ENCODE measurements around the gene HLA-DRB5. TPM values are rescaled to one million over a fixed set of nuclear protein-coding genes. Genes with fewer than 3 reads are reported as not detected.

The HLA-DRB5 gene
- total RNA-seq, 1 experiment from 2014 or later: 16.1 TPM

DNA sequence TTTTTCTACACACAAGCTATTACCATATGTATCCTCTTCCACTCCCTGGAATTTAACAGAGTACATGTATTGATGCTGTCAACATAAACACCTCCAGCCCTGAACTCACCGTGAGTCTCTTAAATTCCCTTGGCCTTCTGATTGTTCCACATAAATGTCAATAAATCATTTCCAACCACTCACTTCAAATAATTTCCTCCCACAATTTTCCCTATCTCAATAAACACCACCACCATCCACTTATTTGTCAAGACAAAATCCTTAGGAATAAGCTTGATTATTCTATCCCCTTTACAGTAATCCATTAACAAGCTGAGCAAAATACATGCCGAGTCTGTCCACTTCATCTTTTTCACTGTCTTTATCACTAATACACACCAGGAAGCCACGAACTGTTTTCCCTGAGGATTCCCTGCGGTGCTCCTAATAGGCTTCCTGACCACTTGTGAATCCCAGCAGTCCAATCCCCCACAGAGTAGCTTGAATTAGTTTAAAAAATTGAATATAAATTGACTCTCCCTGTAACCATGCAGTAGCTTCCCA lies 40.3 kb upstream of the HLA-DRB5 start:
- no TSS peak for BruUV-seq (replicated peaks)
- CTCF ChIA-PET: interaction anchor here (1.5 kb wide), 1 partner anchor 89 kb away, joined by 3 read pairs; no protein-coding TSS in a partner anchor
- intact Hi-C loops (cut with micrococcal nuclease; ENCODE audit: unreplicated experiment): loop anchor here (5.0 to 10.0 kb wide), 2 partner anchors 43 to 86 kb away; no protein-coding TSS in a partner anchor
- H3K27me3 Mint-ChIP-seq (ENCODE audit: unreplicated experiment): peaks cover 21% of the 10 kb centered on the region
- H3K4me1 Mint-ChIP-seq (ENCODE audit: low read depth, unreplicated experiment): no peaks in the 10 kb centered on the region
- H3K9me3 Mint-ChIP-seq (ENCODE audit: low read depth, unreplicated experiment): no peaks in the 10 kb centered on the region
- no peak for TF ChIP-seq CTCF (IDR thresholded peaks at IDR 0.05; ENCODE audit: unreplicated experiment)
- DNase-seq: no peak
- H3K4me3 Mint-ChIP-seq (ENCODE audit: low read depth, unreplicated experiment): no peak overlapping the region
- no peak overlapping the region for H3K27ac Mint-ChIP-seq (ENCODE audit: unreplicated experiment)
- no peaks in the 10 kb centered on the region for H3K36me3 Mint-ChIP-seq (ENCODE audit: insufficient read depth, unreplicated experiment)

DNA sequence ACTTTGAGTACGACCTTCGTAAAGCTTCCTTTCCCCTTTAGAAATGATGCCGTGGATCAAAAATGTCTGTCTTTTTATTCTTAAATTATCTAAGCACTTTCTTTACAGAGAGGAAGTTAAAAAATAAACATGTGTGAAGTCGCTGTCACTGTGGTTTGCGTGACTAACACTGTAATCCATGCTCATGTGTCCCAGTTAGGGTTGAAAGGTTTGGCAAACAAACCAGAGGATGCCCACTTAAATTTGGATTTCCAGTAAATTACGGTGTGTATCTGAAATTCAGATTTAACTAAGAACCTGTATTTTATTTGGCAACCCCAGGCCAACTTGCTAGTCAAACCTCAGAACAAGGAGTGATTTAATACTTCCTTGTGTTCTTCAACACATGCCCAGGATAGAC lies 38.5 kb upstream of the HLA-DRB5 start:
- CTCF ChIA-PET: interaction anchor here (0.6 kb wide), 1 partner anchor 37 kb away, joined by 3 read pairs; no protein-coding TSS in a partner anchor
- no peaks in the 10 kb centered on the region for H3K4me1 Mint-ChIP-seq (ENCODE audit: low read depth, unreplicated experiment)
- H3K4me3 Mint-ChIP-seq (ENCODE audit: low read depth, unreplicated experiment): no peak overlapping the region
- peaks cover 21% of the 10 kb centered on the region for H3K27me3 Mint-ChIP-seq (ENCODE audit: unreplicated experiment)
- H3K36me3 Mint-ChIP-seq (ENCODE audit: insufficient read depth, unreplicated experiment): no peaks in the 10 kb centered on the region
- no peak overlapping the region for H3K27ac Mint-ChIP-seq (ENCODE audit: unreplicated experiment)
- BruUV-seq (replicated peaks): no TSS peak
- DNase-seq: no peak
- no peak for TF ChIP-seq CTCF (IDR thresholded peaks at IDR 0.05; ENCODE audit: unreplicated experiment)
- intact Hi-C loops (cut with micrococcal nuclease; ENCODE audit: unreplicated experiment): no loop called here
- no peaks in the 10 kb centered on the region for H3K9me3 Mint-ChIP-seq (ENCODE audit: low read depth, unreplicated experiment)

GRCh38 chr6:32566957-32567356 lies 36.9 kb upstream of the HLA-DRB5 start:
- H3K4me3 Mint-ChIP-seq (ENCODE audit: low read depth, unreplicated experiment): no peak overlapping the region
- no peak for DNase-seq
- BruUV-seq (replicated peaks): no TSS peak
- no peaks in the 10 kb centered on the region for H3K36me3 Mint-ChIP-seq (ENCODE audit: insufficient read depth, unreplicated experiment)
- TF ChIP-seq CTCF (IDR thresholded peaks at IDR 0.05; ENCODE audit: unreplicated experiment): no peak
- CTCF ChIA-PET: no interaction called here
- peaks cover 21% of the 10 kb centered on the region for H3K27me3 Mint-ChIP-seq (ENCODE audit: unreplicated experiment)
- H3K4me1 Mint-ChIP-seq (ENCODE audit: low read depth, unreplicated experiment): no peaks in the 10 kb centered on the region
- no peaks in the 10 kb centered on the region for H3K9me3 Mint-ChIP-seq (ENCODE audit: low read depth, unreplicated experiment)
- H3K27ac Mint-ChIP-seq (ENCODE audit: unreplicated experiment): no peak overlapping the region
- intact Hi-C loops (cut with micrococcal nuclease; ENCODE audit: unreplicated experiment): no loop called here

GRCh38 chr6:32565511-32565910 lies 35.4 kb upstream of the HLA-DRB5 start:
- intact Hi-C loops (cut with micrococcal nuclease; ENCODE audit: unreplicated experiment): no loop called here
- no peak for DNase-seq
- H3K9me3 Mint-ChIP-seq (ENCODE audit: low read depth, unreplicated experiment): no peaks in the 10 kb centered on the region
- TF ChIP-seq CTCF (IDR thresholded peaks at IDR 0.05; ENCODE audit: unreplicated experiment): no peak
- H3K4me3 Mint-ChIP-seq (ENCODE audit: low read depth, unreplicated experiment): no peak overlapping the region
- no TSS peak for BruUV-seq (replicated peaks)
- peaks cover 11% of the 10 kb centered on the region for H3K27me3 Mint-ChIP-seq (ENCODE audit: unreplicated experiment)
- H3K4me1 Mint-ChIP-seq (ENCODE audit: low read depth, unreplicated experiment): no peaks in the 10 kb centered on the region
- H3K27ac Mint-ChIP-seq (ENCODE audit: unreplicated experiment): no peak overlapping the region
- CTCF ChIA-PET: no interaction called here
- no peaks in the 10 kb centered on the region for H3K36me3 Mint-ChIP-seq (ENCODE audit: insufficient read depth, unreplicated experiment)

All from Calu3 (cell line).